GM12892 (cell line): ENCODE results near the gene PIK3CA.

Source experiments
- POLR2A ChIP-seq: IDR thresholded peaks from 2 replicates; pipeline ENCODE4 v1.6.1; 2011; ENCODE audit warnings: low read depth, low read length, control low read depth
- POLR2AphosphoS5 ChIP-seq: IDR thresholded peaks from 2 replicates; pipeline ENCODE4 v1.6.1; 2011; ENCODE audit warnings: low read depth, low read length, control low read depth

DNA sequence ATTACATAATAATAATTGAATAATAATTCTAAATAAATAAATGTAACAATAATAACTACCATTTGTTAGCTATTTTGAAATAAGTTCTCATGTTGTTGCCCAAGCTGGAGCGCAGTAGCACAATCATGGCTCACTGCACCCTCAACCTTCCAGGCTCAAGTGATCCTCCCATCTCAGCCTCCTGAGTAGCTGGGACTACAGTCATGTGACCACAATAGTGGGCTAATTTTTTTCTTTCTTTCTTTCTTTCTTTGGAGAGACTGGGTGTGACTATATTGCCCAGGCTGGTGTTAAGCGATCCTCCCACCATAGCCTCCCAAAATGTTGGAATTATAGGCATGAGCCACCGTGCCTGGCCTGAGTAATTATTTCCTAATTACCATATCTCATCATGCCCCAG lies 133.7 kb downstream of the PIK3CA start:
- TF ChIP-seq POLR2AphosphoS5 (no peak), POLR2A (no peak)
